GM19193 (cell line): Measurements from ENCODE around the gene RAI1.

Experiments used
- POLR2A ChIP-seq: IDR thresholded peaks from 4 replicates; pipeline ENCODE4 v1.6.1; 2011; ENCODE audit not compliant: insufficient read depth, insufficient read length; ENCODE audit errors: extremely low read depth

The RAI1 gene

DNA sequence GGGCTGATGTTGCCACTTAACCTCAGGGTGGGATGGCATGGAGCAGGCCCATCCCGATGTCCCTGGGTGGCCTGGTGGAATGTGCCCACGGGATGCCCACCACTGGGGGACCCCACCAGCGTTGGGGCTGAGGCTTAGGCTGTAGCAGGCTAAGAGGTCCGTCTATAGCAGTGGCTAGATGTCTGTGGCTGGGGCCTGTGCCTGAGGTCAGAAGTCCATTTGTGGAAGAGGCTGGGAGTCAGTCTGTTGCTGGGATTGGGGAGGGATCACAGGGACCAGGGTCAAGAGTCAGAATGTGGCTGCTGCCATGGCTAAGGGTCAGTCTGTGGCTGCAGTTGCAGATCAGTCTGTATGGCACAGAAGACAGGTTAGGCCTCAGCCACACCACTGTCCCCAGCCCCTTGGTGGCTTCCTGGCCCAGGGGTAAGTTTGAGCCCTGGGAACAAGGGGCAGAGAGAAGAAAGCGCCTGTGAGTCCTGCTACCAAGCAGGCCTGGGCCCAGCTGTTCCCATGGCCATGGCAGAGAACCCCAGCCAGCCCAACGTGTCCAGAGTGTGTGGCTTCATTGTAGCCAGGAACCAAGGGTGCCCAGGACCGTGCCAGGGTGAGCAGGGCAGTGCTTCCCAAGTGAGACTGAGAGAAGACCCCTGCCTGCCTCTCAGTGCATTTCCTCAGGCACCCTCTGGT is 35.7 kb downstream of the RAI1 start:
- no peak for TF ChIP-seq POLR2A

DNA sequence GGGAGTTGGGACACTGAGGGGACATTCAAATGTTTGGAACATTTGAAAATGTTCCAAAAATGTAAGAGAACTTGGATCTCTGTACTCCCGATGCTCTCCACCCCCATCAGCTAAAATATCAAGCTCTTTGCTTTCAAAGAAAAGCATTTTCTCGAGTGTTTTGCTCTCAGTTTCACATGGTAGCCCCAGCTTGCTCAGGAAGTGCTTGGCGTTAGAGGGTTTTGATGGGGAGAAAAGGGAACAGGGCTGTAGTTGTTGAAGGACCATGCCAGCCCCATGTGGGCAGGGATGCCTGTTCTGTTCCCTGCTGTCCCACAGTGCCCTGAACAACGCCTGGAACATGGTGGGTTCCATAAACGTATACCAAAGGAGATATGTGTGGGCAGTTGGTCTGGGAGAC is 37.0 kb downstream of the RAI1 start:
- no peak for TF ChIP-seq POLR2A

DNA sequence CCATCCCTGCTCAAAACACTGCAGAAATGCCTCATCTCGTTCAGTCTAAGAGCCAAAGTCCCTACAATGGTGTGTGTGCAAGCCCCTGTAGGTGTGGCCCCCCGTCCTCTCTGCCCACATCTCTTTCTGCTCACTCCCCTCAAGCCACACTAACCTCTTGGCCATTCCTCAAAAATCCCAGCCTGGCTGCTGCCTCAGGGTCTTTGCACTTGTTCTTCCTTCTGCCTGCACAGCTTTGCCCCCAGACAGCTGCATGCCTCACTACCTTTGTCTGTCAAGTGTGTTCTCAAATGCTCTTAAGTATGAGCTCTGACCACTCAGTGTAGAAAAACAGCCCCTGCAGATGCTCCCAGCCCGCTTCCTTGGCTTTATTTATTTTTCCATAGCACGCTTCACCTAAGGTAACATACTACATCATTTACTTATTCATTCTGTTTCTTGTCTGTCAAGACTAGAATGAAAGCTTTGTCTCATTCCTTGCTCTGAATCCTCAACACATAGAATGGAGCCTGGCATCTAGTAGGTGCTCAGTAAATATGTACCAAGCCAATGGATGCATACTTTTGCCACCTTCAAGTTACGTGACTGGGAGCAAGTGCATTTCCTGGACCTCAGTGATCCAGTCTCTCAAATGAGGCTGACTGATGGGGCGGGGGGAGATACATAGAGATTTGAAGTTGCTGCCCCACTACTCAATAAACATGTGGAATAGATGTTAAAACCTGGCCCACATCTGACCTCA is 38.1 kb downstream of the RAI1 start:
- TF ChIP-seq POLR2A: no peak

DNA sequence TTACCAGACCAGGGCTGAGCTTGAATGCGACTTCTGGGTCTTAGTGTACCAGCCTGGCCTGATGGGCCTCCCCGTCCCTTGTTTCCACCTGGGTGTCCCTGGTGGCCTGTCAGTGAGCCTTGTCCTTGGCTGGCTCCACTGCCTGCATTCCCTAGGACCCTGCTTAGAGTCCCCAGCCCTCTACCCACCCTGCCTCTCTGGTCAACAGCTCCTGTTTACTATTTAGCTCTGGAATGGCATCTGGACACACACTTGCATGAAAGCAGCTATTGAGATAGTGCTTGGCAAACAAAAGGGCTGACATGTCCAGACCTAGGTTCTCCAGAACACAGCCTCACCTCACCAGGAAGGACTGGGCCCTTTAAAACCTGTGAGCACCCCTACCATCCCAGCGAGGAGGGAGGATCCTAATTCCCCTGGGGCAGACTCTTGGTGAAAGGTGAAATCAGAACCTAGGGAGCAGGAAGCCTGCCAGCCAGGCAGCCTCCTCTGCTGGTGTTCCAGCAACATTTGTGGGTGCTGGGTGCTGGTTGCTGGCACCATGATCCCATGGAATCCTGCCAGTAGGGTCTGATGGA is 38.8 kb downstream of the RAI1 start:
- TF ChIP-seq POLR2A: no peak

DNA sequence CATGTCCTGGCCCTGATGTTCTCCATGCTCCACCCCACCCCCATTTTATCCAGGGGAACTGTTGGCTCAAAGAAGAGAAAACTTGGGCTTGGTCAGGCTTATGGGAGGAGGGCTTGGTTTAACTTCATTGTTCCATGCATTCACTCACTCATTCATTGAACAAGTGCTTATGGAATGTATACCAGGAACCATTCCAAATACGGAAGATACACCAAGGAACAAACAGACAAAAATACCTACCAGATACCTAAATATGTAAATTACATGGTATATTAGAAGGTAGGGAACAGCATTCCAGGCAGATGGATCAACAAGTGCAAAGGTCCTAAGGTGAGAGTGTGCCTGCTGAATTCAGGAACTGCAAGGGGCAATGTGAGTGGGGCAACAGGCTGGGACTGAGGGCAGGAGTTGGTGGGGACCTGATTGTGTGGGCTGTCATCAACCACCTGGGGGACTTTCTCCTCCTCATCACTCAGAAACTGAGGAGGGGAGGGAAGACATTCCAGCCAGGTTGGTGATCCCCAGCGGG is 39.9 kb downstream of the RAI1 start:
- TF ChIP-seq POLR2A: no peak

DNA sequence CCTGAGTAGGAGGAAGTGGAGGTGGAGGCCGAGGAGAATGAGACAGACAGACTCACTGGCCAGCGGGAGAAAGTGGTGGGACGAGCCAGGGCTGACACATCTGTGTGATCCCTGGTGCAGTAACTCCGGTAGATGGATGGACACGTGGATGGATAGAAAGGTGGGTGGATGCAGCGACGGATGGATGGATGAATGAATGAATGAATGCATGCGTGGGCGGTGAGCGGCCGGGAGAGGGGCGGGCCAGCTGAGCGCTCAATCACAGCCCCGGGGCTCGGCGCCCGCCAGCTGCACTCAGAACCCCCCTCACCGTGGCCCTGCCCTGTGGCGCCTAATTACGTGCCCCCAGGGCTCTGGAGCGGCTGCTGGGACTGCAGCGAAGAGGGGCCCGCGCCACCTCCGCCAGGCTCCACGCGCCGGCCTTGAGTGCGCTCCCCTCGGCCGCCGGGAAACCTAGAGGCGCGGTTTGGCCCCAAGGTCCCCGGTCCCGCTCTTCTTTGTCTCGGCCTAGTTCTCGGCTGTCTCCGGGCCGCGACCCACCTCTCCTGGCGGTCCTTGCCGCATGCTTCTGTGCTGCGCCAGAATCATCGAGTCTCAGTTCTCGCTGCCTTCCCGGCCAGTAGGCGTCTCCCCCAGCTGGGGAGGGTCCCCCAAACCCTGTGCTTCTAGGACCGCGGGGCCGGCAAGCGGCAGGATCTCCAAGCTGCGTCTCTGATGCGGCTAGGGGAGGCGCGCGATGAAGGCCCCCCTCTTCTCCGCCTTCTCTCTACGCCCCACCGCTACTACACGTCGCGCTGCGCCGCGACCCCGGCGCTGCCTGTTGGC is 41.0 kb downstream of the RAI1 start:
- no peak for TF ChIP-seq POLR2A

DNA sequence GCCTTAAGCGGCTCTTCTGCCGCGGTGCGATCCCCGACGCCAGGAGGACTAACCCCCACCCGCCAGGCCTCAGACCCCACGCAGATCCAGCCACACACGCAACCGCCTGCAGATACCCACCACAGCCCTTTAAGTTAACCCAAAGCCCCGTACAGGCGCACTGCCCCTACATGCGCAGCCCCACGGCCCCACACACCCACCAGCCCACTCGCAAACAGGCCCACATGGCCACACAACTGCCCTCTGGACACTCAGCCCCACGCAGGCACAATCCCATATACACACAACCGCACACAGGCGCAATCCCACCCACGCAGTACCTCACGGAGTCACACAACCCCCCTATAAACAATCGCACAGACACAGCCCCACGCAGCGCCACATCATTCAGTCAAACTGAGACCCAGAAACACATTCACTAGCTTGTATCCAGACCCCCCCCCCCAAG is 41.7 kb downstream of the RAI1 start:
- no peak for TF ChIP-seq POLR2A

DNA sequence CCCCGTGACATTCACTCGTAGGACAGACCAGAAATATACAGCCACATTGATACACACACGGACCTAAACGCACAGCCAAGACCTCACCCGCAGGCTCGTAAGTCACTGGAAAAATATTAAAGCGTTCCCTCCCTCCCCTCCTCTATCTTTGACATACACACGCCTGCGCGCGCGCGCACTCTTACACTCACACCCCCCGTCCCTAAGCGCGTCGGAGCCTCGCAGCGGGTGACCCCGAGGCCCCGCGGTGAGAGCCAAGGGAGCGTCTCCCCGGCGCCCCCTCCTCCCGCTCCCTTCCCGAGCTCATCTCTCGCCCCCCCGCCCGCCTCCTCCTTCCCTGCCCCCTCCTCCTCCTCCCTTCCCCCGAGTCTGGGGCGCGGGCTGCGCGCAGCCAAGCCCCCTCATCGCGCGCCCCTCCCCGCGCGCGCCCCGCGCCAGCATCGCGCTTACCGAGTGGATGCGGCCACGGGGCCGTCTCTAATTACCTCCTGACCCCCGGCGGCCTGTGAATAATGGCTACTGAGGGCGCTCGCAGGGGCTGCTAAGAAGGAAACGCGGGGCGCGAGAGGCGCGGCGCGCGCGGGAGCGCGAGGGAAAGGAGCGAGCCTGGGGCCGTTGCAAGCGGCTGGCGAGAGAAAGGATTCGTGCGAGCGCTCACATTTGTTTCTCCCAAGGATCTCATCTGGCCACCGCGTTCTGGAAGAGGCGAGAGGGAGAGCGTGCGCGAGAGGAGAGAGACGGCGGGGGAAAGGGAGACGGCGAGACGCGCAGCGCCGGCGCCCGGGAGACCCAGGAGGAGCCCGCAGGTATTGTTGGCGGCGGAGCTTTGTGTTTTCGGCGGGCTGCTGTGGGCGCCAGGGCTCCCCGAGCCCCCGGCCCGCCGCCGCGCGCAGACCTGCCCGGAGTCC is 42.4 kb downstream of the RAI1 start:
- TF ChIP-seq POLR2A: peak; percentile 21

DNA sequence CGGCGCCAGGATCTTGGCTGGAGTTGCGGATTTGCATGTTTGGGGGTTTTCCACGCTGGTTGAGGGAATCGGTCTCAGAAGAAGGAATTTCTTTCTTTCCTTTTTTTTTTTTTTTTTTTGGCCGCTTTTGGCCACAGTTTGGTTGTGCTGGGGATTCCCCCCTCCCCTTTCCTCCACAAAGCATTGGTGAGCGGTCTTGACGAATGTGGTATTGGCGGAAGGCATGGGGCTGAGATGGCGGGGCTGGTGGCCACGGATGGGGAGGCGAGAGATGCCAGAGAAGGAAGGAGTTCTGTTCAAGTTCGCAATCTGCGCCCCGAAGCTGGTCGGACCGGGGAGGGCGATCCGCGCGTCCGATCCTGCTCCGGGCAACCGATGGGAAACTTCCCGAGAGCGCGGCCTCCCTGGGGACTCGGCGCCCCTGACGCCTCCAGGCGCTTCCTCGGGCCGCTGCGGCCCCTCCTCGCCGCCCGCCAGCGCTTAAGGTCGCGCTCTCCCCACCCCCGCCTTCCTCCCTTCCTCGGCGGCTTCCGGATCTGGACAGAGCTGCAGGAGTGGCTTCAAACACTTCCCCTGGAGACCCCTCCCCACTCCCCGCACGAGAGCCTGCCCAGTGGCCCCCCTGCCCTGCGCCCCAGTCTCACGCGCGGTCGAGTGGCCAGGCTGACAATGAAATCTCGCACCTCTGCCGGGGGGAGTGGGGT is 43.2 kb downstream of the RAI1 start:
- TF ChIP-seq POLR2A: no peak

DNA sequence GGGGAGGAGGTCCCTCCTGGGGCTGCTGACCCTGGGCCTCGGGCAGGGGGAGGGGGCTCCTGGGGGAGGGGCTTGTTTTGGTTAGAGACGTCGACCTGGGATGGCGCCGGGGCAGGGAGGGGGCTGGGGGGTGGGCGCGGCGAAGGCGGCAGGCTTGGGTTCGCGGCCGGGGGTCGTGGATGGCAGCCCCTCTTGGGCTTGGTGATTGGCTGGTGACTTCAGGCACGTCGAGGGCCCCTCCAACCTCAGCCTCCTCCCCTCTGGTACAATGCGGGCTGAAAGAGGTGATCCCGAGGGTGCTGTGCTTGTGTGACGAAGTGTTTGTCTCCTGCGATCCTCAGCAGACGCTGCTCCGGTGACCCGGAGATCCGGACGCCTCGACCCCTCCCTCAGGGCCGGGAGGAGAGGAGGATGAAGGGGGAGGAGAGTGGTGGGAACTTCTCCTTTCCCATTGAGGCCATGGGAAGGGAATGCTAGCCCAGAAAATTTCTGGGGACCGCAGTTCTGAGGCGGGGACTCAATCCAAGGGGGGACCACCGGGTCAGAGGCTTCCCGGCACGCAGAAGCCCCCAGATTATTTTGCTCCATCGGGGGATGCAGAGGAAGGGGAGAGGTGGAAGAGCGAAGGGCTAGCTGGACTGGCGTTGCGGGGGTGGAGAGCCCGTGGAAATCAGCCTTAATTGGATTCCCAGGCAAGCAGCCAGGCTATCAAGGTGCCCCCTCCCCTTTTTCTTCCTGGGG is 43.9 kb downstream of the RAI1 start:
- TF ChIP-seq POLR2A: no peak

DNA sequence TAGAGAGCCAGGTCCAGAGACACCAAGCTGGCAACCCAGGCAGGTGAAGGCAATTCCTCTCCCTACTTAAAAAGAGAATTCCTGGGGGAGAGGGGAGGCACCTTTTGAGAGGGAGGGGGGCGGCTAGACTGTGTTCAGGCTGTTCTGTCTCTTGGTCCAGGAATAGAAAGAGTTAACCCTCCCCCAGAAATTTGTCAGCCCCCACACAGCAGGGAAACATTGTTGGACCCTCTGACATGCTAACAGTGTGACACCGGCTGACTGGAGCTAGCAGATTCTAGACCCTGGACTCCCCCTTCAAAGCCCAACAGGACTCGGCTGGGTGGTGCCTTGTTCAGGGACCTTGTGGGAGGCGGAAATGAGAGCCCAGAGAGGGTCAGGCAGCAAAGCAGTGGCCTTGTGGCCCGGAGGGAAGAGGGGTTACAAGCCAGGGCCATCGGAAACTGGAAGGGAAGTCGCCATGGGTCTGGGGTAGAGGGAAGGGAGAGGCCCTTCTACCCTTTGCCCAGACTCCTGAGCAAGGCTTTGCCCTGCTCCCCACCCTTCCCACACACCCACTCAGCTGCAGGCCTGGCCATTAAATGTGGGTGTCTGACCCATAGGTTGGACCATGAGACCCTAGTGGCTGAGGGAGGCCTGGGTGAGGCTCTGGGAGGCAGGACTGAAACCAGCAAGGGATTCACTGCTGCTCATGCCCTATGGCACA is 44.6 kb downstream of the RAI1 start:
- no peak for TF ChIP-seq POLR2A

DNA sequence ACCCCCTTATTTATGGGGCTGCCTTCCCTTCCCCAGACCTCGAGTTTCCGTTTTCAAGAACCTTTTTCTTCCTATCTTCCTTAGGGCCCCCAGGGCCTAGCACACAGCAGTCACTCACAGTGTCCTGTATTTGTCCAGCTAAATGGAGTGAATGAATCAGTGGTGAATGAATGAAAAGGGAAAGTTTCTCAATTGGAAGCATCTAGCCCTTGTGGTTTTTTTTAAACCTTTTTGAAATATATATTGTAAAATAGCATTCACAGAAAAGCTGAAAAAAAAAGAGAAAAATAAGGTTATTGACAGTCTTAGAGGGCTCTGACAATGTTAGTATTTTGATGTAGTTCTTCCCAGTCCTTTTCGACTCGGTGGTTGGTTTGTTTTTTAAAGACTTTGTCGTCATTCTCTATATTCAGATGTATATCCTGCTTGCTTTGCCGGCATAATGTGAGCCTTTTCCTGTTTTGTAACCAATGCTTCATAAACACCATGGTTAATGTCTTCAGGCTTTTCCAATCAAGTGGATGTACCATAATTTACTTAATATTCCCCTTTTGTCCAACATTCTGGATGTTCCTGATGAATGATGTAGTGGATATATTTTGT is 45.3 kb downstream of the RAI1 start:
- no peak for TF ChIP-seq POLR2A

DNA sequence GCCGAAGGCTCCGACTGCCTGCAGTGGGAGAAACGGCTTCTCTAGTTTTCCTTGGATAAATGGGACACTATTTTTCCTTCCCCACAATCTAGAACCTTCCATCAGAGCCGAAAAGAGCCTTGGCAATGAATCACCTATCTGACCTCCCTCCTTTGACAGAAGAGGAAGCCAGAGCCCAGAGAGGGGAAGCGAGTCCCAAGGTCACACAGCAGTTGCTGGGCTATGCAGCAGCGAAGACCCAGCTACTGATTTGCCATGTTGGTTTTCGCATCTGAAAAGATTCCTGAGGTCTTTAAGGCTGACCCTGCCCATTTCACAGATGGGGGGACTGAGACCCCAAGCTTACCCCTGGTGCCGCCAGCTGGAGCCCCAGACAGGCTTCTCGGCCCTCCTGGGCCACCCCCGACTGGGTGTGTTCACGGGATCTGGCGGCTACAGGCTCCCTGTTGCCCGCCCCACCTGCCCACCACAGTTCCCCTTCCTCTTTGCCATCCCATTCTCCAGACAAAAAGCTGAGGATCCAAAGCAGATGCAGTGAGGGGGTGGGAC is 45.9 kb downstream of the RAI1 start:
- TF ChIP-seq POLR2A: no peak
